Neural crest cell (in vitro differentiated cells): ENCODE data around the gene IFNAR2. TPM values are rescaled to one million over a fixed set of nuclear protein-coding genes. Genes with fewer than 3 reads are reported as not detected.

Experiments
- DNase-seq: peaks from one replicate; pipeline ENCODE4 v3.0.0; 2021; ENCODE audit warnings: low read depth, mixed read lengths, low spot score
- H3K27ac Mint-ChIP-seq: one replicate; pipeline ENCODE4 v1.8.0; 2021; ENCODE audit warnings: mild to moderate bottlenecking, mixed read lengths; ENCODE audit not compliant: unreplicated experiment
- H3K27me3 Mint-ChIP-seq: 2 replicates; pipeline ENCODE4 v1.8.0; 2021; ENCODE audit warnings: low read depth, mild to moderate bottlenecking, mixed read lengths
- H3K36me3 Mint-ChIP-seq: 2 replicates; pipeline ENCODE4 v1.8.0; 2021; ENCODE audit warnings: low read depth, mild to moderate bottlenecking, mixed read lengths
- H3K4me1 Mint-ChIP-seq: 2 replicates; pipeline ENCODE4 v1.8.0; 2021; ENCODE audit warnings: mixed read lengths
- H3K4me3 Mint-ChIP-seq: one replicate; pipeline ENCODE4 v1.8.0; 2021; ENCODE audit warnings: mild to moderate bottlenecking, mixed read lengths
- H3K9me3 Mint-ChIP-seq: 2 replicates; pipeline ENCODE4 v1.8.0; 2021; ENCODE audit warnings: mixed read lengths
- CTCF ChIP-seq: fragments of 200-600 bp; sonication (generic); conservative IDR thresholded peaks from 2 replicates; pipeline ENCODE4 v1.5.0; 2021; ENCODE audit warnings: antibody characterized with exemption, mild to moderate bottlenecking
- total RNA-seq: library from RNA; stranded (reverse); gene quantifications from 2 replicates; pipeline ENCODE4 v1.2.1, GENCODE V29; 2021

Gene IFNAR2
- total RNA-seq, 1 donor from 2014 or later = 10.8 TPM

GRCh38 chr21:33259428-33259827 lies 29.7 kb downstream of the IFNAR2 start:
- Mint-ChIP-seq H3K36me3 (peaks cover 19% of the 10 kb centered on the region), H3K27ac (peak overlapping the region; percentile 6), H3K27me3 (no peaks in the 10 kb centered on the region), H3K4me1 (no peaks in the 10 kb centered on the region), H3K4me3 (no peak overlapping the region), H3K9me3 (peaks cover 9% of the 10 kb centered on the region)
- no peak for DNase-seq
- TF ChIP-seq CTCF = no peak

GRCh38 chr21:33259995-33260394 lies 30.3 kb downstream of the IFNAR2 start:
- Mint-ChIP-seq H3K27ac (no peak overlapping the region), H3K4me3 (no peak overlapping the region), H3K36me3 (peaks cover 19% of the 10 kb centered on the region), H3K27me3 (no peaks in the 10 kb centered on the region), H3K9me3 (peaks cover 9% of the 10 kb centered on the region), H3K4me1 (no peaks in the 10 kb centered on the region)
- TF ChIP-seq CTCF = no peak
- DNase-seq = no peak

- Mint-ChIP-seq H3K27me3 (no peaks in the 10 kb centered on the region), H3K27ac (no peak overlapping the region), H3K36me3 (peaks cover 15% of the 10 kb centered on the region), H3K4me3 (no peak overlapping the region), H3K9me3 (peaks cover 8% of the 10 kb centered on the region), H3K4me1 (peaks cover 9% of the 10 kb centered on the region)
- DNase-seq = no peak
- no peak for TF ChIP-seq CTCF
These were observed 31.9 kb downstream of the IFNAR2 start for GRCh38 chr21:33261635-33262034.

- Mint-ChIP-seq H3K4me1 (peaks cover 20% of the 10 kb centered on the region), H3K9me3 (no peaks in the 10 kb centered on the region), H3K27me3 (no peaks in the 10 kb centered on the region), H3K27ac (no peak overlapping the region), H3K36me3 (peaks cover 5% of the 10 kb centered on the region), H3K4me3 (no peak overlapping the region)
- DNase-seq = no peak
- TF ChIP-seq CTCF = no peak
These were observed 33.2 kb downstream of the IFNAR2 start for GRCh38 chr21:33262921-33263320.

- Mint-ChIP-seq H3K36me3 (no peaks in the 10 kb centered on the region), H3K27me3 (no peaks in the 10 kb centered on the region), H3K9me3 (no peaks in the 10 kb centered on the region), H3K4me3 (no peak overlapping the region), H3K4me1 (peaks cover 21% of the 10 kb centered on the region), H3K27ac (no peak overlapping the region)
- DNase-seq = no peak
- no peak for TF ChIP-seq CTCF
These were observed 34.8 kb downstream of the IFNAR2 start for GRCh38 chr21:33264561-33264960.

GRCh38 chr21:33265664-33266049 lies 35.9 kb downstream of the IFNAR2 start:
- Mint-ChIP-seq H3K27me3 (no peaks in the 10 kb centered on the region), H3K9me3 (no peaks in the 10 kb centered on the region), H3K36me3 (no peaks in the 10 kb centered on the region), H3K4me1 (peaks cover 21% of the 10 kb centered on the region), H3K4me3 (peak overlapping the region; percentile 81), H3K27ac (no peak overlapping the region)
- no peak for DNase-seq
- no peak for TF ChIP-seq CTCF
